ENCODE results near the gene FAM124B. TPM values are rescaled to one million over a fixed set of nuclear protein-coding genes. Genes with fewer than 3 reads are reported as not detected.

FAM124B gene
- total RNA-seq, 1 experiment from 2014 or later, result 0.83 TPM

- Histone ChIP-seq H3K4ac (ENCODE audit: low read depth, low read length) (no peak overlapping the region), H2AK5ac (ENCODE audit: insufficient read length, low read length) (no peak overlapping the region), H3K27ac (ENCODE audit: insufficient read length, low read depth, low read length) (no peak overlapping the region), H3K4me2 (ENCODE audit: insufficient read depth, insufficient read length, low read length) (no peak overlapping the region), H3K14ac (ENCODE audit: insufficient read depth, low read length) (no peak overlapping the region), H3K79me1 (ENCODE audit: insufficient read depth, low read depth, low read length, poor library complexity, severe bottlenecking) (no peaks in the 10 kb centered on the region), H2BK12ac (ENCODE audit: insufficient read length, low read depth, low read length) (no peak overlapping the region), H3K79me2 (ENCODE audit: insufficient read depth, low read length) (no peaks in the 10 kb centered on the region), H3K23me2 (ENCODE audit: insufficient read length, low read depth, low read length, poor library complexity, severe bottlenecking) (no peaks in the 10 kb centered on the region), H3K9me3 (ENCODE audit: control insufficient read depth, low read depth, low read length) (peaks cover 18% of the 10 kb centered on the region), H2BK120ac (ENCODE audit: low read depth, low read length, poor library complexity, severe bottlenecking) (no peak overlapping the region), H2BK20ac (ENCODE audit: low read depth, low read length, poor library complexity, severe bottlenecking) (no peak overlapping the region), H3K18ac (ENCODE audit: insufficient read length, low read depth, low read length) (no peak overlapping the region), H2AFZ (ENCODE audit: low read length) (no peak overlapping the region), H4K91ac (ENCODE audit: insufficient read length, low read depth, low read length) (no peak overlapping the region), H4K20me1 (ENCODE audit: control insufficient read depth, insufficient read depth, insufficient read length) (no peaks in the 10 kb centered on the region), H3K23ac (ENCODE audit: insufficient read length, low read depth, low read length) (no peak overlapping the region), H3T11ph (ENCODE audit: low read length) (no peak overlapping the region), H3K4me1 (ENCODE audit: insufficient read depth, low read length) (no peaks in the 10 kb centered on the region), H3K27me3 (ENCODE audit: insufficient read depth, low read length) (no peaks in the 10 kb centered on the region), H4K5ac (ENCODE audit: insufficient read length, low read depth, low read length) (no peak overlapping the region), H3K56ac (ENCODE audit: insufficient read length, low read depth, low read length) (no peak overlapping the region), H4K8ac (replicated peaks; ENCODE audit: insufficient read length, low read depth, low read length) (no peak overlapping the region), H3K9ac (ENCODE audit: extremely low read depth, insufficient read length, low read length) (no peak overlapping the region), H2BK15ac (ENCODE audit: low read depth, low read length) (no peak overlapping the region), H2BK5ac (ENCODE audit: insufficient read length, low read length) (no peak overlapping the region)
- Mint-ChIP-seq H3K27ac (peak overlapping the region in 2 of 3 experiments; percentile 11 to 73; a peak in 4 of 7 replicates), H3K4me3 (no peak overlapping the region), H3K27me3 (ENCODE audit: low read depth) (peaks cover 1% of the 10 kb centered on the region; the same call in 1 of the 2 replicates), H3K4me1 (peaks cover 16 to 21% of the 10 kb centered on the region in 2 experiments), H3K9me3 (peaks cover 42 to 50% of the 10 kb centered on the region in 2 experiments), H3K36me3 (ENCODE audit: insufficient read depth in 1 of 3, low read depth in 3 of 3) (peaks cover 34 to 55% (median 44%) of the 10 kb centered on the region in 3 experiments)
- DNase-seq, result no peak
- TF ChIP-seq CTCF (conservative IDR thresholded peaks at IDR 0.05), result no peak
- no CpG with 5 or more reads among the region's 3 CpGs for WGBS (ENCODE audit: extremely low coverage, insufficient read length, low lambda C conversion rate)
These were observed 27.0 kb upstream of the FAM124B start for GRCh38 chr2:224428787-224429440.
